Retinal pigment epithelial cell (primary cell): ENCODE data around the gene FOXP1.

Source experiments
- DNase-seq: peaks from one replicate; pipeline ENCODE4 v3.0.0-alpha.2; 2010; ENCODE audit warnings: low read depth
- H3K4me3 ChIP-seq: 2 replicates; pipeline ENCODE4 v1.5.1; 2011; ENCODE audit warnings: mild to moderate bottlenecking, low read length, control low read depth, moderate library complexity
- CTCF ChIP-seq: conservative IDR thresholded peaks from 2 replicates; pipeline ENCODE4 v1.5.1; 2011; ENCODE audit warnings: low read depth, low read length, control low read depth, inconsistent platforms

FOXP1 gene

GRCh38 chr3:71511037-71511436 lies 72.5 kb downstream of the FOXP1 start:
- TF ChIP-seq CTCF, result no peak
- peak; percentile 94 for DNase-seq
- H3K4me3 ChIP-seq, result no peak overlapping the region

- peak; percentile 51 for TF ChIP-seq CTCF
- DNase-seq, result no peak
- H3K4me3 ChIP-seq, result no peak overlapping the region
Observed at GRCh38 chr3:71510510-71510909, 73.0 kb downstream of the FOXP1 start.

DNA sequence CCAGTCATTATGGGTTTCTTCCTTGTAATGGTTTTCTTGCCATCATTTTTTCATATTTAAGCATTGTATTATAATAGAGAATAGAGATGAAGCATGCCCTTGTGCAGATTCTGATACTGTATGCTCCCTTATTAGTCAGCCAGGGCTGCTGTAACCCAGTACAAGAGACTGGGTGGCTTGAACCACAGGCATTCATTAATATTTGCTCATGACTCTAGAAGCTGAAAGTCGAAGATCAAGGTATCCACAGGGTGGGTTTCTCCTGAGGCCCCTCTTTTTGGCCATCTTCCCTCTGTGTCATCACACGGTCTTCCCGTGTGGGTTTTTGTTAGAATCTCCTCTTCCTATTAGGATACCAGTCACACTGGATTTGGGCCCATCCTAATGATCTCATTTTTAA lies 74.5 kb downstream of the FOXP1 start:
- TF ChIP-seq CTCF, result no peak
- DNase-seq, result no peak
- no peak overlapping the region for H3K4me3 ChIP-seq

DNA sequence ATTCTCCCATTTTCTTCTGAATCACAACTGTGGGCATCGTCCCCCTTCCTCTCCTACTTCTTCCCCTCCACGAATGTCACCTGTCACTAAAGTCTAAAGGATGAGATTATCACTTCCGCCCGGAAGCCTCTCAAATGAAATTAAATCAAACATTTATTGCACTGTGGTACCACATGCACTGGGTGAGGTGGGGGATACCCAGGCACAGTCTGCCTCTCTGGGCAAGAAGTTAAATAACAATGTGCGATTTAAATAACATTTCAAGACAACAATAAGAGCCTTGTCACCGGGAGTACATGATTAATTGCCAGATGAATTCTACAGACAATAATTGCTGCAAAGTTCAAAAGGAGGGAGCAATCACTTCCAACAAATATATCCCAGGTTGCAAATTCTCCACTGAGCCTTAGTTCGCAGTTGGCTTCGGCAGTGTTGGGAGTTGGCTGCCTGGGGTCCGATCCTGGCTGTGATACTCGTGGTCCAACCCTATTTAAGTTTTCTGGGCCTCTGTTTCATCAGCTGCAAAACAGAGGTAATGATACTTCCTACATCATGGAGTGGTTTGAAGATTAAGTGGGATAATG lies 77.7 kb downstream of the FOXP1 start:
- DNase-seq, result no peak
- no peak for TF ChIP-seq CTCF
- H3K4me3 ChIP-seq, result no peak overlapping the region

DNA sequence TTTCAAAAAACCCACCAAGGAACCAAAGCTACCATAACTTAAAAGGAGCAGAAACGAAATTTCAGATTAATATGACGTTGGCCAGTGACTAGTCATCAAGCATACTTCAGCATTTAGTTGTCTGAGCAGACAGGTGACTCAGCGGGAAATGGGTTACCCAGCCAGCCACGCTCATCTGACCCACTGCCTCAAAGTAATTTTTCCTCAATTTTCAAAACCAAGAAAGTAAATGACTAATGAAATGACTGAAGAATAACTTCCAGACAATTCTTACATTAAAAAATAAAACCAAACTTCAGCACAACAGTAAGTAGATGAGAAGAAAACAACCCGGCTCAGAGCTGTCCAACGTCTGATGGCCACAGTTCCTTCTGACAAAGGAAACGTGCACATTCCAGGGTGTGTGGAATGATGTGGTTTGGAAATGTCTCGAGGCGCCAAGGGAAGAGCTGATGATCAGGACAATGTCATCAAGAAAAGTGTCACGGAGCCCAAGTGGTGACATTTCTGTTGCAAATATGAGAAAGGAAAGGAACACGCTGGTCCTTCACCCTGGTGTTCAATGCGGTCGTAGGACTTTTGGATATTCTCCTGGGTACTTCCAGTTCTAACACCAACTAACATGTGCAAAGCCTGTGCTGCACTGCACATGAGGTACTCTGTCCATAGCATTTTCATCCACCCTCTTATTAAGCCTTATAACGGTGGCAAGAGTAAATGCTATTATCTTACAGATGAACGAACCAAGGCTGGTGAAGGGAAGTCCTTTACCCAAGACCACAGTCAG lies 79.1 kb downstream of the FOXP1 start:
- peak; percentile 85 for DNase-seq
- no peak overlapping the region for H3K4me3 ChIP-seq

GRCh38 chr3:71503525-71504249 lies 79.8 kb downstream of the FOXP1 start:
- peak; percentile 56 for DNase-seq
- no peak for TF ChIP-seq CTCF
- no peak overlapping the region for H3K4me3 ChIP-seq

More for the DNA sequence above, 79.1 kb downstream of the FOXP1 start:
- TF ChIP-seq CTCF, result no peak
